Adipocyte (in vitro differentiated cells): ENCODE data around the gene ANO2.

Source experiments
- DNase-seq: peaks from one replicate; pipeline ENCODE4 v3.0.0-alpha.2; 2015; ENCODE audit warnings: low read depth
- H3K27me3 ChIP-seq: replicated peaks from 2 replicates; pipeline ENCODE4 v1.7.0; 2013; ENCODE audit warnings: mild to moderate bottlenecking, low read length, moderate library complexity; ENCODE audit not compliant: control insufficient read depth, insufficient read depth
- H3K36me3 ChIP-seq: 2 replicates; pipeline ENCODE4 v1.7.0; 2013; ENCODE audit warnings: low read length, mild to moderate bottlenecking, moderate library complexity; ENCODE audit not compliant: control insufficient read depth, insufficient read depth, severe bottlenecking
- H3K4me1 ChIP-seq: 2 replicates; pipeline ENCODE4 v1.7.0; 2013; ENCODE audit warnings: mild to moderate bottlenecking, low read length, moderate library complexity; ENCODE audit not compliant: control insufficient read depth, insufficient read depth
- H3K4me3 ChIP-seq: 2 replicates; pipeline ENCODE4 v1.7.0; 2013; ENCODE audit warnings: mild to moderate bottlenecking, low read length, moderate library complexity
- H3K9ac ChIP-seq: 2 replicates; pipeline ENCODE4 v1.7.0; 2013; ENCODE audit warnings: mild to moderate bottlenecking, low read length, moderate library complexity
- H3K9me3 ChIP-seq: 2 replicates; pipeline ENCODE4 v1.7.0; 2013; ENCODE audit warnings: mild to moderate bottlenecking, low read length, moderate library complexity; ENCODE audit not compliant: control insufficient read depth

The ANO2 gene

GRCh38 chr12:5913387-5913786 is 31.7 kb downstream of the ANO2 start:
- no peaks in the 10 kb centered on the region for H3K9me3 ChIP-seq
- peaks cover 42% of the 10 kb centered on the region for H3K27me3 ChIP-seq
- DNase-seq = no peak
- no peaks in the 10 kb centered on the region for H3K4me1 ChIP-seq
- H3K36me3 ChIP-seq = no peaks in the 10 kb centered on the region
- no peak overlapping the region for H3K4me3 ChIP-seq
- H3K9ac ChIP-seq = no peak overlapping the region

DNA sequence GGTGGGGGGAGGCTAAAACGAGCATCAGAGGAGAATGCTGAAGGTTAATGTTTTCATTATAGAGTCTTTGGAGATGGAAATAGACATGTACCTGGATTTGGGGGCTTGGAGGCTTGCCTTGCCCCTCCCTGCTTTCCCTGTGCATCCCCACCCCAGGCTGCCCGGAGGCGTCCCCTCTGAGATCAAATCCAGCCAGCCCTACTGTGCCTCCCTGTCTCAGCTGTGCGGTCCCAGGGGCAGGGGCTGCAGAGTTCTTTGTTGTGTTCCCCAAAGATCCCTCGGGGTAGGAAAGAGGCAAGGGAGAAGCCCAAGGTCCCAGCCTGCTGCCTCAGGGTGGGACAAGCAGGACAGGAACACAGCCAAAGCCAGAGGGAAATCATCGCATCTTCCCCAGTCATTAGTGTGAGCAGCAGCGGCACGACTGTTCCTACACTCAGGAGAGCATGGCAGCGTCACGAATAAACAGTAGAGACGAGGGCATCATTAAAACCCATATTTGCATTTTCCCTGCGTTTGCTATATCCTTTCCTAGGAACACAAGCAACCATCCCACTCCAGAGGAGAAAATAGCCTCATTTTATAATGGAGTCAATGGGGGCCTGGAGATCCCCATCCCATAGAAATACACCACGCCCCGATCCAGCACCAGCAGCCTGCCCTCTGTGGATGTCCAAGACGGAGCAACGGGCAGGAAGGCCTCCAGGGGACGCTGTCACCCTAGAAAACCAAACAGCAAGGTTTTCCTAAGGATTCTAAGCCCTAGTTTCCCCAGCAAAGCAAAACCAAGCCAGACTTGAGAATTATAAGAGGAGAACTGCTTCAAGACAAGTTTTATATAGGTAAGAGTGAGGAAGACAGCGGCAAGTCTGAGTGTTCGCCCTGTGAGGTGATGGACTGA is 32.4 kb downstream of the ANO2 start:
- no peaks in the 10 kb centered on the region for H3K36me3 ChIP-seq
- H3K4me3 ChIP-seq = no peak overlapping the region
- no peak for DNase-seq
- no peak overlapping the region for H3K9ac ChIP-seq
- peaks cover 42% of the 10 kb centered on the region for H3K27me3 ChIP-seq
- H3K4me1 ChIP-seq = no peaks in the 10 kb centered on the region
- peaks cover 5% of the 10 kb centered on the region for H3K9me3 ChIP-seq

- Histone ChIP-seq H3K9ac (no peak overlapping the region), H3K4me3 (no peak overlapping the region), H3K9me3 (peaks cover 7% of the 10 kb centered on the region), H3K4me1 (no peaks in the 10 kb centered on the region), H3K27me3 (peaks cover 42% of the 10 kb centered on the region), H3K36me3 (no peaks in the 10 kb centered on the region)
- DNase-seq = no peak
Observed at GRCh38 chr12:5912011-5912410, 33.0 kb downstream of the ANO2 start.

DNA sequence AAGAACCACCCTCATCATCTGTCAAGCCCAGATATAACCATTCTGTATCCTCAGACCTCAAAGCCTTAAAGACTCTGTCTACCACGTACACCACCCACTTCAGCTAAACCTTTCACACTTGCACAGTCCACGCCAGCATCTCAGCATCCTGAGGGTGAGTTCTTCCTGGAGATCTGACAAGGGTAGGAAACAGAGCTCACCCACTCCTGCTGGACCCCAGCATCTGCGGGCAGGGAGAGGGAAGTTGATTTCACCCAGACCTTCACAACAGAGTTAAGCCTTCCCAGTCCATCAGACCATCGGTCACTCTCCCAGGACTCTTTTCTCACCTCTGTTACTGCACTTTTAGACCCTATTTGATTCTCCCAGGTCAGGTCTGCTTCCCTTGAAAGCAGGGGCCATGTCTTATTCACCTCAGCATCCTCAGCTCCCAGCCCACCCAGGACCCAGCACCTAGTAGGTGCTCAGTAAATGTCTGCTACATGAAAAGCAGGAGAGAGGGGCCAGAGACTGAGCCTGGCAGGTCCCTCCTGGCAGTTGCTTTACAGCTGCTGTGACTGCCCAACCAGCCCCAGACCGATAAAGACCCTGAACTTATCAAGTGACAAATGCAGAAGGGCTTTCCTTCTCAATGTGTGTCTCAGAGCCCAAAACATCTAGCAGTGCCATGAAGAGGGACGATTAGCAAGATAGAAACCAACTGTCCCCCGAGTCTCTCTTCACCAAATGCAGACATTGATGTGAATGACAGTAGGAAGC is 34.1 kb downstream of the ANO2 start:
- Histone ChIP-seq H3K27me3 (peaks cover 42% of the 10 kb centered on the region), H3K36me3 (no peaks in the 10 kb centered on the region), H3K4me1 (no peaks in the 10 kb centered on the region), H3K9ac (no peak overlapping the region), H3K4me3 (no peak overlapping the region), H3K9me3 (peaks cover 7% of the 10 kb centered on the region)
- DNase-seq = no peak

DNA sequence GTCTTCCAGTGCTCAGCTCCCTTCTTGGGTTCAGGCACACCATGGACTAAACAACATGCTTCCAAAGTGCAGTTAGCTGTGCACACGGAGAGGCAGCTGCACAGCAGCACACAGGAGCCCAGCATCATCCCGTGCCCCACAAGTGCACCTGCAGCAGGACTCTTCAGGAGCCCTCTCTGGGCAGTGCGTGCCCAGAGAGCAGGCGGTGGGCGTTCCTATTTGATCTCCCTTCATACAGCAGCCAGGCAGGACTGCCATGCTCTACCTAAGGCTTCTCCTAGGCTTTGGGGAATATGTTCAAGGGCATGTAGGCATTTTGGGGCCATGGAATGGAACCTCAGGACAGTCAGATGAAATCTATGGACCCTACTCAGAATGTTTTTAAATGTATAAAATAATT is 35.5 kb downstream of the ANO2 start:
- Histone ChIP-seq H3K4me3 (no peak overlapping the region), H3K9me3 (peaks cover 7% of the 10 kb centered on the region), H3K4me1 (no peaks in the 10 kb centered on the region), H3K27me3 (peaks cover 50% of the 10 kb centered on the region), H3K9ac (no peak overlapping the region), H3K36me3 (no peaks in the 10 kb centered on the region)
- DNase-seq = no peak

DNA sequence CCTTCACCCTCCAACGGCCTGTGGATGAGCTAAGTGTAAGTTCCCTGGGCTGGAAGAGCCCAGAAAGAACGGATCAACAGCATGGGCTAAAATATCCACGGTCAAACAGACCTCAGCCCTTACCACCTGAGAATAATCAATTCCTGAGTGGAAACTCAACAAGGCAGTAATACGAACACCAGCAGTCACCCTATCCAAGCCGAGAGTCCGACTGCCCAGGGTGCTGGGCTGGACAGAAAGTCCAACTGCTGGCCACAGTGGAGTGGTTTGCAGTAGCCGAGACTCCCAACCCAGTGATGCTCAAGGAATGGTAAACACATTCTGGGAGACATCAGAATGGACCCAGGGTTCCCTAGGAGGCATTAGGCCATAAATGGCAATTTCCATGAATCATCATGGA is 36.8 kb downstream of the ANO2 start:
- DNase-seq = no peak
- Histone ChIP-seq H3K4me1 (no peaks in the 10 kb centered on the region), H3K4me3 (no peak overlapping the region), H3K36me3 (no peaks in the 10 kb centered on the region), H3K27me3 (peaks cover 39% of the 10 kb centered on the region), H3K9me3 (peaks cover 7% of the 10 kb centered on the region), H3K9ac (no peak overlapping the region)

- Histone ChIP-seq H3K9ac (no peak overlapping the region), H3K4me1 (no peaks in the 10 kb centered on the region), H3K4me3 (no peak overlapping the region), H3K36me3 (no peaks in the 10 kb centered on the region), H3K9me3 (peaks cover 7% of the 10 kb centered on the region), H3K27me3 (peaks cover 34% of the 10 kb centered on the region)
- no peak for DNase-seq
Observed at GRCh38 chr12:5907807-5908206, 37.3 kb downstream of the ANO2 start.

GRCh38 chr12:5905757-5906156 is 39.3 kb downstream of the ANO2 start:
- Histone ChIP-seq H3K36me3 (no peaks in the 10 kb centered on the region), H3K9me3 (peaks cover 7% of the 10 kb centered on the region), H3K4me3 (no peak overlapping the region), H3K4me1 (no peaks in the 10 kb centered on the region), H3K9ac (no peak overlapping the region), H3K27me3 (peaks cover 31% of the 10 kb centered on the region)
- DNase-seq = no peak

- DNase-seq = no peak
Observed at GRCh38 chr12:5904969-5905368, 40.1 kb downstream of the ANO2 start.

DNA sequence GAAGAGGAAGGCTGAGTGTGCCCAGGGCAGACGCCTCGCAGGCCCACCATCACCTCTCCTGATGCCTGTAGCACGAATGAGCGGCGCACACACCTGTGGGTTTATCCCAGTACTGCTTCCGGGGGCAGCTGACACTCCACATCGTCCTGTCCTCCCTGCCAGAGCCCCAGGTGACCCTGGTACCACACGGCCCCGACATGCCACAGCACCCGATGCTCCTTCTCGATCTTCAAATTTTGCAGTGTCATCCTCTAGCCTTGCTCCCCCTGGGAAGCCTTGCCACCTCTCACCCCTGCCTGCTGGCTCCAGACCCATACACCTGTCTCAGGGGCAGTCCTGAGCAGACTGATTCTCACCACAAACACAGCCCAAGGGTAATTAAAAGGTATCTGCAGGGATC is 40.6 kb downstream of the ANO2 start:
- Histone ChIP-seq H3K9me3 (peaks cover 7% of the 10 kb centered on the region), H3K27me3 (peaks cover 29% of the 10 kb centered on the region), H3K4me1 (no peaks in the 10 kb centered on the region), H3K4me3 (no peak overlapping the region), H3K9ac (no peak overlapping the region), H3K36me3 (no peaks in the 10 kb centered on the region)
- no peak for DNase-seq

More at GRCh38 chr12:5904969-5905368, 40.1 kb downstream of the ANO2 start:
- H3K9me3 ChIP-seq = peaks cover 7% of the 10 kb centered on the region
- H3K36me3 ChIP-seq = no peaks in the 10 kb centered on the region
- no peak overlapping the region for H3K4me3 ChIP-seq
- H3K4me1 ChIP-seq = no peaks in the 10 kb centered on the region
- peaks cover 29% of the 10 kb centered on the region for H3K27me3 ChIP-seq
- H3K9ac ChIP-seq = no peak overlapping the region

- DNase-seq = no peak
- H3K27me3 ChIP-seq = peaks cover 30% of the 10 kb centered on the region
- no peak overlapping the region for H3K9ac ChIP-seq
- H3K9me3 ChIP-seq = peaks cover 11% of the 10 kb centered on the region
- H3K36me3 ChIP-seq = no peaks in the 10 kb centered on the region
- H3K4me3 ChIP-seq = no peak overlapping the region
- H3K4me1 ChIP-seq = no peaks in the 10 kb centered on the region
Observed at GRCh38 chr12:5902736-5903135, 42.3 kb downstream of the ANO2 start.
